Loucy (cell line): Measurements from ENCODE around the gene FYN.

Experiments
- CTCF ChIP-seq: fragments of 200-600 bp; sonication (generic); conservative IDR thresholded peaks from 2 replicates; pipeline ENCODE4 v1.5.1; 2014; ENCODE audit warnings: mild to moderate bottlenecking, antibody characterized with exemption, low read length
- EZH2phosphoT487 ChIP-seq: fragments of 200-600 bp; IDR thresholded peaks from 2 replicates; pipeline ENCODE4 v1.6.1; 2018; ENCODE audit warnings: antibody characterized with exemption, mild to moderate bottlenecking, moderate library complexity, borderline replicate concordance

- no peak for TF ChIP-seq CTCF
- no peak for TF ChIP-seq EZH2phosphoT487
Measured at GRCh38 chr6:111775145-111775922, 97.9 kb downstream of the FYN start.
